ENCODE results near the gene VPS35.

Gene VPS35

DNA sequence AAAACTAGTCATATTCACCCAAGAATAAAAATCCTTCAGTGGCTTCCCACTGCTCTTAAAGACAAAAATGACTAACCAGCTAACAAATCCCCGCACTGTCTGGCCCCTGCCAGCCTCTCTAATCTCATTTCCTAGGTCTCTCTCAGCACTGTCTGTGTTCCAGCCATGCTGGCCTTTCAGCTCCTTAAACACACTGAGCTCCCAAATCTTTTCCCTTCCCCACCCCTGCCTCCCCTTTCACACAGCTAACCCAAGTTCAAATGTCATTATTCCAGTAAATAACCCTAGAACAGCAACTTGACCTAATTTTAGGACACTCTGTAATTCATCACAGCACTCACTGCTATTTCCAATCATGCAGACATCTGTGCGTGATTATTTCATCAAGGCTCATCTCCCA is 75.6 kb downstream of the VPS35 start:
- no peak for DNase-seq (ENCODE audit: low spot score)

GRCh38 chr16:46612121-46612520 is 76.9 kb downstream of the VPS35 start:
- no peak for DNase-seq (ENCODE audit: low spot score)

DNA sequence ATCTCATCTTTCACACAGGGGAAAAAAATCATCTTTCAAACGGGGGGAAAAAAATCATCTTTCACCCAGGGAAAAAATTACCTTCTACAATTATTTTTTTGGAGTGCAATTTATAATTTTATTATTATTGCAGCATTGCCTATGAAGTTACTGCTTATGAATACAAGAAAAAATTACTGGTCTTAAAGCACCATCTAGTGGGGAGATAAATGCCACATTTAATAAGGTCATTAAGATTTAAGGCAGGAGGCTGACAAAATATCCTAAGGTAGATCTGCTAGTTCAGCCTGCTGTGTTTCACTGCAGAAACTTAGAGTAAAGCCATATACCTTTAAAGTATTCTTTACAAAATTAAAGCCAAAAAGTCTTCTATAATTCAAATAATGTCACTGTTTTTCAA is 81.4 kb downstream of the VPS35 start:
- DNase-seq (ENCODE audit: low spot score), result no peak

GRCh38 chr16:46606231-46606630 is 82.7 kb downstream of the VPS35 start:
- no peak for DNase-seq (ENCODE audit: low spot score)

All from D341Med (cell line).